Tongue (tissue), 2 donors: ENCODE results near the gene VEGFD. TPM values are rescaled to one million over a fixed set of nuclear protein-coding genes. Genes with fewer than 3 reads are reported as not detected.
"Not testable (repeated sequence)": the region's sequence is repeated elsewhere in the genome, so short reads cannot be mapped to it uniquely, and the experiment has no call there.

Experiments used
- DNase-seq: peaks from one replicate; pipeline ENCODE4 v3.0.0-alpha.2; 2015
- total RNA-seq: library from RNA; depleted of rRNA; stranded (reverse); fragments of >200 nt; gene quantifications from one replicate; pipeline ENCODE4 v1.2.3, GENCODE V29; 2014

VEGFD gene
- total RNA-seq, 1 donor from 2014 or later = 12.3 TPM

DNA sequence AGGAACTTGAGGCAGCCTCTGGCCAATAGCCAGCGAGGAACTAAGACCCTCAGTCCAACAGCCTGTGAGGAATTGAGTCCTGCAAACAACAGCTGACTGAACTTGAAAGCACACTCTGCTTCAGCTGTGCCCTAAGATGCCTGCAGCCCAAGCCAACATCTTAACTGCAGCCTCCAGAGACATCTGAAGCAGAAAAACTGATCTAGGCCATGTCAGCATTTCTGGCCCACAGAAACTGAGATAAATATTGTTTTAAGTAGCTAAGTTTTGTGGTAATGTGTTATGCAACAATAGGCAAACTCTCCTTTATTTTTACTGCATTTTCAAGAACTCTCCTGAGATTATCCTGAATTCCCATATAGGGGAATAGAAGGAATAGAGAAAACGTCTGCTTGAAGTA lies 24.5 kb downstream of the VEGFD start:
- DNase-seq = no peak

- no peak for DNase-seq
Observed at GRCh38 chrX:15358533-15358932, 25.7 kb downstream of the VEGFD start.

DNA sequence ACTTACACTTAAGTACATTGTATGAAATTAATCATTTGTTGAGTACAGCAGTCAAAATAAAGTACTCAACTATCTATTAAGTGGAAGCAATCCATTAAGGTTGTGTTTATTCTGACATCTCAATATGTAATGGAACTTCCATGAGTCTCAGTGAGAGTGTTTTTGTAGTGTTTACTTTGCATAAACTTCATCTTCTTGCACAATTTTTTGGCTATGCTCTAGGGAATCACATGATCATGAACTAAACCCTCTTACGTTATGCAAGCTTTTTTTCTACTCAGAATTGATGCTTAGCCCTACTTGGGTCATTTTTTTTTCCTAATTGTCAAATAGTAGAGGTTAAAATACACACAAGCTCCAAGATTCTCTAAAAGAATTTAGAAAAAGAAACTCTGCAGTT lies 27.8 kb downstream of the VEGFD start:
- peak; percentile 26 for DNase-seq

DNA sequence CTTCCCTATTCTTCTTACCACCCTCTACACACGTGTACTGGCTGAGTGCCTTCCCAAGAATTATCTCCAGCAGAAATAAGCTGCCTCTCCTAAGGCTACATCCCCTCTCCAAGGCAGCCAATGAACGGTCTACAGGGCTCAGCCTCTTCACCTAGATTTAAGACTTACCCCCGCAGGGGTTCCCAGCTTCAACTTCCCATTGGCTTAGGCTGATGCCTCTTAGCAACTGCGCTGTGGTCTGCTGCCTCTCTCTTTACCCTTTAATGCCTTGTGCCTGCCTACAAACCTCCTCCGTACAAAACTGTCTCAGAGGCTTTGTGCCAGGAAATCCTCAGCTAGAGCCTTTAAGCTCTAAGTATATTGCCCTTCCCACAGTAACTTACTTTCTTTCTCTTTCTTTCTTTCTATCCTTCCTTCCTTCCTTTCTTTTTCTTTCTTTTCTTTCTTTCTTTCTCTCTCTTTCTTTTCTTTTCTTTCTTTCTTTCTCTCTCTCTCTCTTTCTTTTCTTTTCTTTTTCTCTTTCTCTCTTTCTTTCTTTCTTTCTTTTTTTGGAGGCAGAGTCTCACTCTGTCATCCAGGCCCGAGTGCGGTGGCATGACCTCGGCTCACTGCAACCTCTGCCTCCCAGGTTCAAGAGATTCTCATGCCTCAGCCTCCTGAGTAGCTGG lies 33.8 kb downstream of the VEGFD start:
- peak; percentile 25 for DNase-seq

- DNase-seq = peak; percentile 82
Observed at GRCh38 chrX:15349046-15349445, 35.2 kb downstream of the VEGFD start.

DNA sequence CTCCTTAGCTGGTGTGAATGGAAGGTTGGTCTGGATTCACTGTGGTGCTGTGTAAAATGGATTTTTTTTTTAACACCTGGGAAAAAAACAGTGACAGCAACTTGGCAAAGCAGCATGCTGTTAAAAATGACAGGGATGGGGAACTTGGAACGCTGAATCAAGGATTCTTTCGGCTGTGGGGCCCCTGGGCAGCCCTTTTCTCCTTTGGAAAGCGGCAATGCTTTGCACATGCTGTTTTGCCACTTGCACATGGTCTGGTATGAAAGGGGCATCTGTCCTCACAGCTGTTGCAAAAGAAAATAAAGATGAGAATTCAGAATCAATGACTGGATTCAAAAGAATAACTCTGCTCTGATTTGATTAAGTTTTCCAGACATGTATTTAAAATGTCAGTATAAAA lies 38.2 kb downstream of the VEGFD start:
- peak; percentile 5 for DNase-seq

- no peak for DNase-seq
Observed at GRCh38 chrX:15344106-15344505, 40.1 kb downstream of the VEGFD start.

GRCh38 chrX:15343075-15343476 lies 41.1 kb downstream of the VEGFD start:
- DNase-seq = no peak

DNA sequence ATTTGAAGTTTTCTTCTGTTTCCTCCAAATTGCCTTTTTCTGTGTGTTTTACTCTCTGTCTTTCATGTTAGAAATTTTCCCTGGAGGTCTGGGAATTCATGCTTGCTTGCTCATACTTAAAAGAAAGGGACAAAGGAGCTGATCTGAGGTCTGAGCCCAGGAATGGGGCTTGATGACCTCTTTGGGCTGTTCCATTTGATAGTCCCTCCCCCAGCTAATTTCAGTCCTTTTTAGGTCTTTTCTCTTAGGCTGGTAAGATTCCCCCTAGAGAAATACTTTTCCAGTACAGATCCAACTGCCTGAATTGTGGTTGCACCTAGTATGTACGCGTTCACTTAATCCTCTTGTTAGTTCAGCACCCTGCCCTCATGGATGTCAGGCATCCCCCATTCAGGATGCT lies 43.3 kb downstream of the VEGFD start:
- DNase-seq = no peak

DNA sequence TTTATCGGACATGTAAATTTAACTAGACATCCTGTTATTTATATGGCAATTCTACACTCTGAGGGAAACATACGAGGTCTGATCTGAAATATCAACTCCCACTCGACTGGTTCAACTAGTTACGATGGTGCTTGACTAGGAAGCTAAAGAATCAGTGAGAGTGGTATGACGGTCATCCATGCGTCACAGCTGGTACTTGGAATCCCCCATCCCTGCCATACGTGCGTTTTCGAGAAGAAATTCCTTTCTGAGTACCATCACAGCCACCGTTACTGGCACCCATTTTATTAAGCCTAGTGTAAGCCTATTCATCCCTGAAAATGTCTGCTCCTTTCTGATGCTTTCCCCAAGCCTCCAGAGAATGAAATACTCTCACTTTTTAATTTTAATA lies 48.2 kb downstream of the VEGFD start:
- DNase-seq = peak; percentile 58

- DNase-seq = peak; percentile 97
Observed at GRCh38 chrX:15335135-15336022, 48.8 kb downstream of the VEGFD start, which contains the start of gene PIGA. PIGA (minus strand) TSS chrX:15335523; CDS start chrX:15331930, 3,593 bp downstream.

DNA sequence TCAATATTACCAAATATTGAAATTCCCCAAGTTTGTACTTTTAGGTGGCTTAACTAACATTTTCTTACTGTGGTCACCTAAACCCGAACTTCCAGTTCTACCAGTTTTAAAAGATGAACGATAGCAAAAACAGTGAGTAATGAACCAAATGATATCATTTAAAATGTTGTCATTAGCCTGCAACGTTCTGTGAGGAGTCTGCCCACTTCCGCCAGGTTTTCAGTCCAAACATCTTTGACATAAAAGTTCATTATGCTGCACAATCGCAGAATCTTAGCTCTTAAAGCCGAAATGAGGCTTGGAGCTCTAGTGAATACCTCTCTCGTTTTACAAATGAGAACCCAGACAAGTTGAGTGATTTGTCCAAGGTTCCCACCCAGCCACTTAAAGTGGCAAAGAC lies 49.7 kb downstream of the VEGFD start:
- DNase-seq = peak; percentile 16

- no peak for DNase-seq
Observed at GRCh38 chrX:15328821-15329220, 55.4 kb downstream of the VEGFD start.

- no peak for DNase-seq
Observed at GRCh38 chrX:15328131-15328530, 56.1 kb downstream of the VEGFD start.

DNA sequence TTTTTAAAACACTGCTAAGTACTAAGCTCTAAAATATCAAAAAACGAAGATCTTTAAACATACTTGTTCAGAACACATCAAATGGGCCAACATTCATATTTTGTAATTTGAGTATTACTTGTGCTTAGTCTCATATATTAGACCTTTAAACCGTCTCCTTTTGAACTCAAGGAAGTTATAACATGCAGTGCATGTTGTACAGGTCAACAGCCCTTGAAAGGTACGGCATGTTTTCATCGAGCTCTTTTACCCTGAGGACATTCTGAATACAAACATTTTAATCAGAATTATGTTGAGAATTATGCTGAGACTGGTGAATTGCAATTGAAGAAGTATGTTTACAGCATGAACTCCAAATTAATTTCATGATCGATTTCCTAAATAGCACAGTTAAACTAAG lies 61.7 kb downstream of the VEGFD start:
- no peak for DNase-seq

DNA sequence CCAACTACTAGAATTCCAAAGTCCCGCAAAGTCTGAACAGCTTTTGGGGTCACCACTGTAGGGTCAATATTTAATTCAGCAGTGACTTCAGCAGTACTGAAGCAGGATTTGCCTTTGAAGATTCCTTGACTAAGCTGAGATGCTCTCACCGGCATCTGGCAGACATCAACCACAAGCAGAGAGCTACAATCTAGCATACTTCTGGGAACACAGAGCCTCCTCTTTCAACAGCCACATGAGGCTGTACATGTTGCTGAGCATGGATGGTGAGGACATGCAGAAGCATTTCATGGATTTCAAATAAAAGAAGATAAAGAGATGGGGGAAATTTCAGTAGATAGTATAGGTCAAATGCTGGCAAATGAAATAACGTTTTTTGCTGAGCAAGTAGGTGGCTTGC lies 62.1 kb downstream of the VEGFD start:
- DNase-seq = no peak

DNA sequence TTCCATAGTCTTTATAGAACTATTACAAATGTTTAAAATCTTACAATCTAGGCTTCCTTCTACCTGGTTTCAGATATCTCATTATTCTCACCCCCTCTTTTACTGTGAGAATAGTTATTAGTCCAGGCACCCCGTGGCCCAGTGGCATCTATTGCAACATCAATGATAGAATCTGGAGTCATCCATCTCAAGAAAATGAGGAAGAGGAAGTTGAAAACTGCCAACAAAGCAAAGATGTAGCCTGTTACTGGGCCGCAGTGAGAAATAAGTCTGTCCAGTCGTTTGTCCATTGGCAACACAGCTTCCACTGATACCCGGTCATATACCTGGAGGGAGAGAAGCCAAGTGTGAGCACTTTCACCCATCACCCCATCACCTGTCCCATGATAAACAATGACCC lies 62.8 kb downstream of the VEGFD start:
- DNase-seq = no peak

- DNase-seq = no peak
Observed at GRCh38 chrX:15320297-15320696, 63.9 kb downstream of the VEGFD start.

DNA sequence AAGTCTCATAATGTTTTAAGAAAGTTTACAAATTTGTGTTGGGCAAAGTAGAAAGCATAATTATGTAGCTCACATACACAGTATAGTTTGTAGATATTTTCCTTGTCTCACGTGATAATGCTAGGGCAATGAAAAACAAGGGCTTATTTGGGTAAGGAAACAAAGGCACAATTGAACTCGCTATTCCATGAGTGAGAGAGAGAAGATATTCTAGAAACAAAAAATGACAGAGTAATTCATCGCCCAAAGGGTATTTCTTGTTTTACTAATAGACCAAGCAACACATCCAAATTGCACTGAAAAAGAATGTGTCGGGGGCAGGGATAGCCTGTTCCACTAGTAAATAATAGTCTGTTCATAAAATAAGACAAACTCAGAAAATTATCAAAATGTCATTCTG lies 65.1 kb downstream of the VEGFD start:
- no peak for DNase-seq

DNA sequence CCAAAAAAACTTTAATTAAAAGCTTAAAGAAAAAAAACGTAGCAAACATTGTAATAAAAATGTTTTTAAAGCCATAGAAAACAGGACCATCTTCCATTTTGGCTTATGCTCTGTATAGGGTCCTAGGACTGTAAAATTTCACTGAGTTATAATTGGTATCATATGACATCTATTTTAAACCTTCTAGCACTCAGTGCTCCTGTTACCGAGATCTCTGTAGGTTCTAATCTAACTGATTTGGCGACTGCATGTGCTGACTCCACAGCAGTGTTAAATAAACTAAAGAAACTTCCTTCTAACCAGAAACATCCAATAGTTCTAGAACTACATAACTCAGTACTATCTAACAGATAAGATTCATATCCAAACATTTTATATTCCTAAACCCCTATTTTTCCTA lies 68.7 kb downstream of the VEGFD start, which contains the start of gene ASB11:
Gene ASB11, minus strand, starts transcription at position 132 of the 400 bp plus-strand sequence. Its CDS starts 35 bp downstream, at position 97.
- DNase-seq = no peak

GRCh38 chrX:15314472-15314871 lies 69.7 kb downstream of the VEGFD start:
- no peak for DNase-seq

DNA sequence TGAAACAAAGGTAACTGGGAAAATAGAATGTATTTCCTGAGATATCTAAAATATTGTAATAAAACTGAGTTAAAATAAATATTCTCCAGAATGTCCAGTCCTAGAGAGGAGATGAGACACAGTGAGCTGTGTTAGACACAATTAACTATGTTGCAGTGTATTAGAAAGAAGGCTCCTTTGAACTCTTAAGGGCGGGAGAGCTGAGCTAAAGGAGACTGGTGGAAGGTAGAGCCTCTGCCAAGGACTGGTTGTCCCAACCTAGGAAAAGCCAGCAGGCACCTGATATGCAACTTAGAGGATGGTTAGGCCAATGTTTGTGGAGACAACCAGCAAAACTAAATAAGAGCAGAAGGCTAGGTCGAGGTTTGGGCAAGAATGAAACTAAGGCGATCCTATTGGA lies 73.1 kb downstream of the VEGFD start:
- no peak for DNase-seq

DNA sequence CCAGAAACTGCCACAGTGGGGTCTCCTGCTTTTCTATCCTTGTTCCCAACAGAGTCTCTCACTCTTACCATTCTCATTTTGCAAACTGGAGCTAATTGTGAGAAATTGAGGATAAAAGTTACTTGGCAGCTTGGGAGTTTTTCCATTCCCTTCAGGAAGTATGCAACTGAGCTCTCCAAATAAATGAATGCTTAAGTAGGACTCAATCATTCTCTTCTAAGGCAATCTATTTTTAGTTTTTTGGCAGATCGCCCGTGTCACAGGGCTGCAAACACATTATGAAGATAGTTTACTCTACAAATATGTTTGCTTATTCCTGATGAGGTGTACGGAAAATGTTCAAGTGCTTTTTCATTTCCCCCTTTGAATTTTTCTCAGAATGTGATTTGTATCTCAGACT lies 74.1 kb downstream of the VEGFD start:
- DNase-seq = peak; percentile 88

GRCh38 chrX:15305899-15306298 lies 78.3 kb downstream of the VEGFD start:
- DNase-seq = not testable (repeated sequence)
